Measurements from ENCODE around the gene SNAPC1.

The SNAPC1 gene

DNA sequence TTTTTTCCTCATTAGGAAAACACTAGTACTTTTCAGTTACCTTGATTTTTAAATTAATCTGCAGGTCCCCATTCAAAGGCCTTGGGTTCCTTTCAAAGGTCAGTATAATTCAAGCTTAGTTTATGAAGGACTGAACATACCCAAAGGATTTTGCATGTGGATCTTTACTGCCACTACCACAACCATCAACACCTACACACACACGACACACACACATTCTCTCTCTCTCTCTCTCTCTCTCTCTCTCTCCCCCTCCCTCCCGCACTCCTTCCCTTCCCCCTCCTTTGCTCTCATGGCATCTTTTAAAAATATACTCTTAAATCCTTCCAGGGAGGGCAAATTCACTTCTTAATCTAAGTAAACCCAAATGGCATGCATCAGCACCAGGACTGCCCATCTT lies 38.1 kb upstream of the SNAPC1 start:
- no peak overlapping the region for H3K27ac ChIP-seq
- H3K9me3 ChIP-seq (ENCODE audit: low read depth, low read length), result no peaks in the 10 kb centered on the region
- no peak overlapping the region for H3K4me3 ChIP-seq
- no peak for DNase-seq (ENCODE audit: low read depth, low spot score)
- peaks cover 77% of the 10 kb centered on the region for H3K36me3 ChIP-seq (ENCODE audit: insufficient read depth, low read length)
- H3K9ac ChIP-seq (ENCODE audit: insufficient read length), result no peak overlapping the region
- TF ChIP-seq FOXP2 (optimal IDR thresholded peaks at IDR 0.05; ENCODE audit: control extremely low read depth, extremely low read length, insufficient read depth) (no peak), EZH2 (IDR thresholded peaks at IDR 0.05) (no peak), POLR2AphosphoS5 (IDR thresholded peaks at IDR 0.05; ENCODE audit: borderline replicate concordance, low read depth, low read length) (no peak)

DNA sequence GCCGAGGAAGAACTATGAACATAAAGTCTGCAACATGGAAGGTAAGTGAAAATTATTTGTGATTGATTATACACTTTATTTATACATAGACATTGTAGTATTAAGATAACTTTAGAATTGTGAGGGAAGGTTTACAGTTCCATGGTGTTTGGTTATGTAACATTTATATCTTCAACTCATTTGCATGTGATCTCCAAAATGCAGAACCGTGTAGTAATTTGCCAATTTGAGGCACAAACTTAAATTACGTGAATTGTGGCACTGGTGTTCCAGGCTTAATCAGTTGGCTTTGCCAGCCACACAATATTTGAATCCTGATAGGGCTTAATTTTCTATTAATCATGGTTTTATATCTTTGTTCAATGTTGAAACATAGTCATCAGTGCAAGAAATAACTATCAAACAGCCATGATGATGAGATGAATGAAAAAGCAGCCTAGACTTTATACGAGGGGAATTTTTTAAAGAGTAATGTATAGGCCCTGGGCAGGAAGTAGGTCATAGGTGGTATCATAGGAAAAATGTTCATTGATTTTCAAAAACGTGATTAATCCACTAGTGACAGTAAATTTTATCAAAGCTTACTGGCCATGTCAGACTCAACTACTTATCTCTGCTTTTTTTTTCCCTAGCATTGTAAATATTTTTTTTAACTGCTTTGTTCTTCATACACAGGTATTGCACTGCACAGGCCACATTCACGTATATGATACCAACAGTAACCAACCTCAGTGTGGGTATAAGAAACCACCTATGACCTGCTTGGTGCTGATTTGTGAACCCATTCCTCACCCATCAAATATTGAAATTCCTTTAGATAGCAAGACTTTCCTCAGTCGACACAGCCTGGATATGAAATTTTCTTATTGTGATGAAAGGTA lies 35.2 kb upstream of the SNAPC1 start:
- no peak overlapping the region for H3K9ac ChIP-seq (ENCODE audit: insufficient read length)
- H3K36me3 ChIP-seq (ENCODE audit: insufficient read depth, low read length), result peaks cover 87% of the 10 kb centered on the region
- TF ChIP-seq EZH2 (IDR thresholded peaks at IDR 0.05) (no peak), POLR2AphosphoS5 (IDR thresholded peaks at IDR 0.05; ENCODE audit: borderline replicate concordance, low read depth, low read length) (no peak), FOXP2 (optimal IDR thresholded peaks at IDR 0.05; ENCODE audit: control extremely low read depth, extremely low read length, insufficient read depth) (no peak)
- DNase-seq (ENCODE audit: low read depth, low spot score), result no peak
- no peaks in the 10 kb centered on the region for H3K9me3 ChIP-seq (ENCODE audit: low read depth, low read length)
- no peak overlapping the region for H3K4me3 ChIP-seq
- no peak overlapping the region for H3K27ac ChIP-seq

DNA sequence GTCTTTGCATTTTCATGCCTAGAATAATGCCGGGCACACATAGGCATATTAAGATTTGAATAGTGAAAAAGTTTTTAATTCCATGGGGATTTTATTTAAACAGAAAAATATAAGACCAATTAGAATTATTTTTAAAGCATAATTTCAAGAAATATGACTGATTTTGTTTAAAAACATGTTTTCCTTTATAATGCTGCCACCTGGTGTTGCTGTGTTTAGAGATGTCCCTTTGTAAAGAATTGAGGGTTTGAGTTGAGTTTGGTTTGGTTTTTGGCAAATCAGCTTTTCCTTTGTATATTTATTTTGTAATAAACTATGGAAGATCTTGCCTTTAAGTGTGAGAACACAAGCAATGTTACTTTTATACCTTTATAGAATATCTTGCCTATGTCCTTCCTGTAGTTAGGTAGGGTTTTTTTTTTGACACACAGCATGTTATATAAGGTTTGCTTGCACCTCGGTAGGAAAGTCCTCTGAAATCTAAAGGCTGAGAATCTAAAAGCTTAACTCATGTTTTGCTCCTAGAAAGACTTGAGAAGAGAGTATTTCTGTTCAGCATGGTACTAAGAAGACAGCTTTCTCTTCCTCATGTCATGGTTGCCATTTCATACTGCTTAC lies 31.4 kb upstream of the SNAPC1 start:
- TF ChIP-seq EZH2 (IDR thresholded peaks at IDR 0.05) (no peak), POLR2AphosphoS5 (IDR thresholded peaks at IDR 0.05; ENCODE audit: borderline replicate concordance, low read depth, low read length) (no peak), FOXP2 (optimal IDR thresholded peaks at IDR 0.05; ENCODE audit: control extremely low read depth, extremely low read length, insufficient read depth) (no peak)
- no peak overlapping the region for H3K27ac ChIP-seq
- H3K36me3 ChIP-seq (ENCODE audit: insufficient read depth, low read length), result peaks cover 94% of the 10 kb centered on the region
- no peak for DNase-seq (ENCODE audit: low read depth, low spot score)
- H3K9me3 ChIP-seq (ENCODE audit: low read depth, low read length), result no peaks in the 10 kb centered on the region
- H3K9ac ChIP-seq (ENCODE audit: insufficient read length), result no peak overlapping the region
- no peak overlapping the region for H3K4me3 ChIP-seq

DNA sequence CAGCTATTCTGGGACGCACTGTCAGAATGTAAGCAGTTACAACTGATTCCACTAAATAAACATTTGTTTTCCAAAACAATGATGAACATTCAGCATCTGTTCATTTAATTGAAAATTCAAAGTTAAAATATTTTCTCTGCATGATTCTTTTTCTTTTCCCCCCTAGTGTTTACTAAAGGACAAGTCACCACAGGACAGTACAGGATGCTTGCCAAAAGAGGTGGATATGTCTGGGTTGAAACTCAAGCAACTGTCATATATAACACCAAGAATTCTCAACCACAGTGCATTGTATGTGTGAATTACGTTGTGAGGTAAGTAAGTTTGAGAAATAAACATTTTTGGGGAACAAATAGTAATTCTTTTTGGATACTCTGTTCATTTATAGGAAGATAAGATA lies 28.2 kb upstream of the SNAPC1 start:
- H3K36me3 ChIP-seq (ENCODE audit: insufficient read depth, low read length), result peaks cover 92% of the 10 kb centered on the region
- TF ChIP-seq POLR2AphosphoS5 (IDR thresholded peaks at IDR 0.05; ENCODE audit: borderline replicate concordance, low read depth, low read length) (no peak), FOXP2 (optimal IDR thresholded peaks at IDR 0.05; ENCODE audit: control extremely low read depth, extremely low read length, insufficient read depth) (no peak), EZH2 (IDR thresholded peaks at IDR 0.05) (no peak)
- H3K9ac ChIP-seq (ENCODE audit: insufficient read length), result no peak overlapping the region
- no peak overlapping the region for H3K27ac ChIP-seq
- no peak for DNase-seq (ENCODE audit: low read depth, low spot score)
- H3K9me3 ChIP-seq (ENCODE audit: low read depth, low read length), result no peaks in the 10 kb centered on the region
- H3K4me3 ChIP-seq, result no peak overlapping the region

DNA sequence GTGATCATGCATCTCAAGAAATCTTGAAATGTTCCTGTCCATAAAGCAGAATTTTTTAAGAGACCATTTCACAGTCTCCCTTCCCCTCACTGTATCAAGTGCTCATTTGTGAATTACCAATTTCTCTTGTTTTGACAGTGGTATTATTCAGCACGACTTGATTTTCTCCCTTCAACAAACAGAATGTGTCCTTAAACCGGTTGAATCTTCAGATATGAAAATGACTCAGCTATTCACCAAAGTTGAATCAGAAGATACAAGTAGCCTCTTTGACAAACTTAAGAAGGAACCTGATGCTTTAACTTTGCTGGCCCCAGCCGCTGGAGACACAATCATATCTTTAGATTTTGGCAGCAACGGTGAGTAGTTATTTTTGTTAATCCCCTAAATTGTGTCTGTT lies 25.5 kb upstream of the SNAPC1 start:
- H3K9ac ChIP-seq (ENCODE audit: insufficient read length), result no peak overlapping the region
- no peak overlapping the region for H3K27ac ChIP-seq
- TF ChIP-seq FOXP2 (optimal IDR thresholded peaks at IDR 0.05; ENCODE audit: control extremely low read depth, extremely low read length, insufficient read depth) (no peak), POLR2AphosphoS5 (IDR thresholded peaks at IDR 0.05; ENCODE audit: borderline replicate concordance, low read depth, low read length) (no peak), EZH2 (IDR thresholded peaks at IDR 0.05) (no peak)
- DNase-seq (ENCODE audit: low read depth, low spot score), result no peak
- no peaks in the 10 kb centered on the region for H3K9me3 ChIP-seq (ENCODE audit: low read depth, low read length)
- H3K36me3 ChIP-seq (ENCODE audit: insufficient read depth, low read length), result peaks cover 90% of the 10 kb centered on the region
- H3K4me3 ChIP-seq, result no peak overlapping the region

DNA sequence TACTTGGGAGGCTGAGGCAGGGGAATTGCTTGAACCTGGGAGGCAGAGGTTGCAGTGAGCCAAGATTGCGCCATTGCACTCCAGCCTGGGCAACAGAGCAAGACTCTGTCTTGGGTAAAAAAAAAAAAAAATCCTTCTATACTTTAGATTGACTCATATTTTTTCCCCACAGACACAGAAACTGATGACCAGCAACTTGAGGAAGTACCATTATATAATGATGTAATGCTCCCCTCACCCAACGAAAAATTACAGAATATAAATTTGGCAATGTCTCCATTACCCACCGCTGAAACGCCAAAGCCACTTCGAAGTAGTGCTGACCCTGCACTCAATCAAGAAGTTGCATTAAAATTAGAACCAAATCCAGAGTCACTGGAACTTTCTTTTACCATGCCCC lies 24.3 kb upstream of the SNAPC1 start:
- no peak for DNase-seq (ENCODE audit: low read depth, low spot score)
- Histone ChIP-seq H3K36me3 (ENCODE audit: insufficient read depth, low read length) (peaks cover 90% of the 10 kb centered on the region), H3K27ac (no peak overlapping the region), H3K9ac (ENCODE audit: insufficient read length) (no peak overlapping the region), H3K9me3 (ENCODE audit: low read depth, low read length) (no peaks in the 10 kb centered on the region), H3K4me3 (no peak overlapping the region)
- TF ChIP-seq POLR2AphosphoS5 (IDR thresholded peaks at IDR 0.05; ENCODE audit: borderline replicate concordance, low read depth, low read length) (no peak), EZH2 (IDR thresholded peaks at IDR 0.05) (no peak), FOXP2 (optimal IDR thresholded peaks at IDR 0.05; ENCODE audit: control extremely low read depth, extremely low read length, insufficient read depth) (no peak)

DNA sequence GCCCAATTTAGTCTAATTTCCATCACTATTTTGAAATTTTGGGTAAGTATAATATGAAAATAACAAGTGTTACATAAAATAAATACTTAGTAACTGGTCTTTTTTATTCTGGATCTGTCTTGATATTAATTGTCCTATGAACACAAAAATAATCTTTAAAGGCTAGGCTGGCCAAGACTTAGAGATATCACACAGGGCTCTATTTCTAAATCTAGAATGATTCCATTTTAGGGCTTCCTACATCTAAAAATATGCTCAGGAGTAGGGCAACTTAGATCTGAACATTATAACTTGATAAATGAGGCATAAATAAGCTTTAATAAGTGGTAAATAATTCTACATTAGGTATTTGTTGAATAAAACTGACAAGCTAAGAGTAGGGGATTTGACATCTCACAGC lies 23.1 kb upstream of the SNAPC1 start:
- no peak for DNase-seq (ENCODE audit: low read depth, low spot score)
- peaks cover 91% of the 10 kb centered on the region for H3K36me3 ChIP-seq (ENCODE audit: insufficient read depth, low read length)

DNA sequence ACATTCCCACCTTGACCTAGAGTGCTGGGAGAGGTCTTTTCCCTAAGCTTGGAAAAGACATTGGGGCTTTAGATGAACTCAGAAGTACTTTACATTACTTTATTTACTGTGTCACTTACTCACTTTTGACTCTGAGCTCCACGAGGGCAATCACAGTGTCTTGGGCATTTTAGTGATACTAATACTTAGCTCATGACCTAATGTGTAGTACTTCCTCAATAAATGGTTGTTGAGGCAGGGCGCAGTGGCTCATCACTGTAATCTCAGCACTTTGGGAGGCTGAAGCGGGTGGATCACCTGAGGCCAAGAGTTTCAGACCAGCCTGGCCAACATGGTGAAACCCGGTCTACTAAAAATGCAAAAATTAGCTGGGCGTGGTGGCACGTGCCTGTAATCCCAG lies 19.8 kb upstream of the SNAPC1 start:
- DNase-seq (ENCODE audit: low read depth, low spot score), result no peak
- H3K36me3 ChIP-seq (ENCODE audit: insufficient read depth, low read length), result peaks cover 88% of the 10 kb centered on the region
- H3K27ac ChIP-seq, result no peak overlapping the region
- no peak overlapping the region for H3K4me3 ChIP-seq
- H3K9me3 ChIP-seq (ENCODE audit: low read depth, low read length), result no peaks in the 10 kb centered on the region
- no peak overlapping the region for H3K9ac ChIP-seq (ENCODE audit: insufficient read length)
- TF ChIP-seq FOXP2 (optimal IDR thresholded peaks at IDR 0.05; ENCODE audit: control extremely low read depth, extremely low read length, insufficient read depth), result no peak
- no peak for TF ChIP-seq POLR2AphosphoS5 (IDR thresholded peaks at IDR 0.05; ENCODE audit: borderline replicate concordance, low read depth, low read length)
- no peak for TF ChIP-seq EZH2 (IDR thresholded peaks at IDR 0.05)

More for the DNA sequence above, 23.1 kb upstream of the SNAPC1 start:
- Histone ChIP-seq H3K9ac (ENCODE audit: insufficient read length) (no peak overlapping the region), H3K4me3 (no peak overlapping the region), H3K9me3 (ENCODE audit: low read depth, low read length) (no peaks in the 10 kb centered on the region), H3K27ac (no peak overlapping the region)
- no peak for TF ChIP-seq EZH2 (IDR thresholded peaks at IDR 0.05)
- no peak for TF ChIP-seq FOXP2 (optimal IDR thresholded peaks at IDR 0.05; ENCODE audit: control extremely low read depth, extremely low read length, insufficient read depth)
- no peak for TF ChIP-seq POLR2AphosphoS5 (IDR thresholded peaks at IDR 0.05; ENCODE audit: borderline replicate concordance, low read depth, low read length)
